ENCODE results near the gene TMC3. TPM values are rescaled to one million over a fixed set of nuclear protein-coding genes. Genes with fewer than 3 reads are reported as not detected.
A peak's percentile ranks its signal among the peaks of the same experiment; 100 is the strongest.

Gene TMC3
- total and polyA plus RNA-seq, 7 donors: not detected

GRCh38 chr15:81311752-81312464, 62.1 kb downstream of the TMC3 start:
- Histone ChIP-seq H3K36me3 (ENCODE audit: insufficient read depth in 1 of 2, low read depth in 1 of 2) (no peaks in the 10 kb centered on the region), H3K27me3 (ENCODE audit: insufficient read depth in 3 of 3, low read length in 2 of 3) (no peaks in the 10 kb centered on the region), H3K4me3 (no peak overlapping the region), H3K9me3 (no peaks in the 10 kb centered on the region), H3K4me1 (no peaks in the 10 kb centered on the region), H3K27ac (no peak overlapping the region)
- intact Hi-C loops (cut with DNase I): no loop called here
- no peak for TF ChIP-seq CTCF (IDR thresholded peaks at IDR 0.05)
- DNase-seq: no peak
- WGBS, 3 donors: 81 to 86% (median 84%) methylated on average over 10 of the region's 10 CpGs
- peak in 1 of 4 donors; percentile 39 for ATAC-seq

- WGBS, 3 donors: 96 to 98% (median 97%) methylated on average over 5 of the region's 5 CpGs
- H3K36me3 ChIP-seq (ENCODE audit: insufficient read depth in 1 of 2, low read depth in 1 of 2): peaks cover 0 to under 1% of the 10 kb centered on the region in 2 donors
- no peak for TF ChIP-seq CTCF (IDR thresholded peaks at IDR 0.05)
These were observed 63.5 kb downstream of the TMC3 start for GRCh38 chr15:81310480-81310879.

GRCh38 chr15:81309647-81310450, 64.2 kb downstream of the TMC3 start:
- Histone ChIP-seq H3K9me3 (no peaks in the 10 kb centered on the region), H3K4me3 (no peak overlapping the region), H3K27me3 (ENCODE audit: insufficient read depth in 3 of 3, low read length in 2 of 3) (no peaks in the 10 kb centered on the region), H3K4me1 (no peaks in the 10 kb centered on the region), H3K27ac (no peak overlapping the region), H3K36me3 (ENCODE audit: insufficient read depth in 1 of 2, low read depth in 1 of 2) (peaks cover 0 to 6% of the 10 kb centered on the region in 2 donors)
- no peak for DNase-seq
- no peak for ATAC-seq
- WGBS, 3 donors: 81 to 92% (median 89%) methylated on average over 8 of the region's 8 CpGs
- intact Hi-C loops (cut with DNase I): no loop called here
- no peak for TF ChIP-seq CTCF (IDR thresholded peaks at IDR 0.05)

More at GRCh38 chr15:81310480-81310879, 63.5 kb downstream of the TMC3 start:
- no peak for ATAC-seq
- H3K4me1 ChIP-seq: no peaks in the 10 kb centered on the region
- H3K9me3 ChIP-seq: no peaks in the 10 kb centered on the region
- no peak for DNase-seq
- intact Hi-C loops (cut with DNase I): no loop called here
- H3K27me3 ChIP-seq (ENCODE audit: insufficient read depth in 3 of 3, low read length in 2 of 3): no peaks in the 10 kb centered on the region
- H3K27ac ChIP-seq: no peak overlapping the region
- H3K4me3 ChIP-seq: no peak overlapping the region

GRCh38 chr15:81308260-81308659, 65.8 kb downstream of the TMC3 start:
- peaks cover 0 to 6% of the 10 kb centered on the region in 2 donors for H3K36me3 ChIP-seq (ENCODE audit: insufficient read depth in 1 of 2, low read depth in 1 of 2)
- no peaks in the 10 kb centered on the region for H3K27me3 ChIP-seq (ENCODE audit: insufficient read depth in 3 of 3, low read length in 2 of 3)
- no peaks in the 10 kb centered on the region for H3K9me3 ChIP-seq
- ATAC-seq (no peak), DNase-seq (no peak)
- WGBS, 3 donors: 63 to 74% (median 68%) methylated on average over 2 of the region's 2 CpGs
- intact Hi-C loops (cut with DNase I): no loop called here
- H3K27ac ChIP-seq: no peak overlapping the region
- H3K4me3 ChIP-seq: no peak overlapping the region
- H3K4me1 ChIP-seq: no peaks in the 10 kb centered on the region
- TF ChIP-seq CTCF (IDR thresholded peaks at IDR 0.05): no peak
